Measurements from ENCODE around the gene CXCL9. TPM values are rescaled to one million over a fixed set of nuclear protein-coding genes. Genes with fewer than 3 reads are reported as not detected.
"Not testable (repeated sequence)": the region's sequence is repeated elsewhere in the genome, so short reads cannot be mapped to it uniquely, and the experiment has no call there.

CXCL9 gene
- total RNA-seq, 2 donors from 2014 or later, result not detected

- Histone ChIP-seq H3K27ac (ENCODE audit: low read depth, low read length) (no peak overlapping the region), H3K9me3 (ENCODE audit: control insufficient read depth, low read length) (no peaks in the 10 kb centered on the region), H3K36me3 (ENCODE audit: control insufficient read depth, insufficient read depth, low read length) (no peaks in the 10 kb centered on the region), H3K9ac (ENCODE audit: extremely low read depth, low read length, poor library complexity, severe bottlenecking) (no peak overlapping the region), H3K27me3 (ENCODE audit: control insufficient read depth, insufficient read depth, low read length, poor library complexity, severe bottlenecking) (no peaks in the 10 kb centered on the region), H3K4me3 (ENCODE audit: low read length) (no peak overlapping the region), H3K4me1 (ENCODE audit: control insufficient read depth, insufficient read depth, low read length) (no peaks in the 10 kb centered on the region)
- H3K27me3 Mint-ChIP-seq (ENCODE audit: insufficient read depth), result peaks cover 9% of the 10 kb centered on the region
- DNase-seq, result no peak
- no peak overlapping the region for H3K4me3 Mint-ChIP-seq
- H3K4me1 Mint-ChIP-seq, result peaks cover 28% of the 10 kb centered on the region
- no peaks in the 10 kb centered on the region for H3K36me3 Mint-ChIP-seq (ENCODE audit: low read depth)
- peaks cover 8% of the 10 kb centered on the region for H3K9me3 Mint-ChIP-seq
- WGBS, 2 experiments (ENCODE audit: insufficient coverage in 1 of 2, insufficient read length in 1 of 2), result 37 to 43% methylated on average over 4 of the region's 4 CpGs
- no peak overlapping the region for H3K27ac Mint-ChIP-seq
- TF ChIP-seq CTCF (conservative IDR thresholded peaks at IDR 0.05), result no peak
Observed at GRCh38 chr4:76053730-76054129, 46.4 kb upstream of the CXCL9 start.

GRCh38 chr4:76050560-76051050, 43.3 kb upstream of the CXCL9 start:
- not testable (repeated sequence) for H3K36me3 ChIP-seq (ENCODE audit: control insufficient read depth, insufficient read depth, low read length); H3K27me3 ChIP-seq (ENCODE audit: control insufficient read depth, insufficient read depth, low read length, poor library complexity, severe bottlenecking); H3K4me3 ChIP-seq (ENCODE audit: low read length); DNase-seq; H3K9me3 ChIP-seq (ENCODE audit: control insufficient read depth, low read length); H3K9me3 Mint-ChIP-seq; H3K36me3 Mint-ChIP-seq (ENCODE audit: low read depth); H3K27ac Mint-ChIP-seq; H3K4me3 Mint-ChIP-seq; H3K4me1 ChIP-seq (ENCODE audit: control insufficient read depth, insufficient read depth, low read length); H3K9ac ChIP-seq (ENCODE audit: extremely low read depth, low read length, poor library complexity, severe bottlenecking); H3K27ac ChIP-seq (ENCODE audit: low read depth, low read length)
- 90 to 93% methylated on average over 7 to 27 of the region's 27 CpGs for WGBS, 2 experiments (ENCODE audit: insufficient coverage in 1 of 2, insufficient read length in 1 of 2)
- peaks cover 14% of the 10 kb centered on the region for H3K27me3 Mint-ChIP-seq (ENCODE audit: insufficient read depth)
- peaks cover 16% of the 10 kb centered on the region for H3K4me1 Mint-ChIP-seq

- not testable (repeated sequence) for H3K27ac Mint-ChIP-seq; H3K4me3 ChIP-seq (ENCODE audit: low read length); H3K27ac ChIP-seq (ENCODE audit: low read depth, low read length); H3K9me3 ChIP-seq (ENCODE audit: control insufficient read depth, low read length); H3K9ac ChIP-seq (ENCODE audit: extremely low read depth, low read length, poor library complexity, severe bottlenecking); H3K4me3 Mint-ChIP-seq; H3K4me1 Mint-ChIP-seq; H3K36me3 ChIP-seq (ENCODE audit: control insufficient read depth, insufficient read depth, low read length); H3K4me1 ChIP-seq (ENCODE audit: control insufficient read depth, insufficient read depth, low read length); DNase-seq; H3K36me3 Mint-ChIP-seq (ENCODE audit: low read depth); H3K9me3 Mint-ChIP-seq; H3K27me3 ChIP-seq (ENCODE audit: control insufficient read depth, insufficient read depth, low read length, poor library complexity, severe bottlenecking)
- WGBS, 2 experiments (ENCODE audit: insufficient coverage in 1 of 2, insufficient read length in 1 of 2), result 94 to 95% methylated on average over 5 to 16 of the region's 17 CpGs
- H3K27me3 Mint-ChIP-seq (ENCODE audit: insufficient read depth), result peaks cover 14% of the 10 kb centered on the region
Observed at GRCh38 chr4:76049860-76050416, 42.6 kb upstream of the CXCL9 start.

- H3K36me3 Mint-ChIP-seq (ENCODE audit: low read depth); H3K4me3 Mint-ChIP-seq; H3K4me1 ChIP-seq (ENCODE audit: control insufficient read depth, insufficient read depth, low read length); H3K27ac Mint-ChIP-seq; H3K4me3 ChIP-seq (ENCODE audit: low read length); H3K27me3 ChIP-seq (ENCODE audit: control insufficient read depth, insufficient read depth, low read length, poor library complexity, severe bottlenecking); DNase-seq; H3K9me3 ChIP-seq (ENCODE audit: control insufficient read depth, low read length); H3K27ac ChIP-seq (ENCODE audit: low read depth, low read length); H3K4me1 Mint-ChIP-seq; H3K36me3 ChIP-seq (ENCODE audit: control insufficient read depth, insufficient read depth, low read length); H3K9ac ChIP-seq (ENCODE audit: extremely low read depth, low read length, poor library complexity, severe bottlenecking); H3K9me3 Mint-ChIP-seq: not testable (repeated sequence)
- WGBS, 2 experiments (ENCODE audit: insufficient coverage in 1 of 2, insufficient read length in 1 of 2), result 89 to 95% methylated on average over 4 of the region's 4 CpGs
- peaks cover 12% of the 10 kb centered on the region for H3K27me3 Mint-ChIP-seq (ENCODE audit: insufficient read depth)
Observed at GRCh38 chr4:76044686-76045085, 37.4 kb upstream of the CXCL9 start.

- not testable (repeated sequence) for H3K9ac ChIP-seq (ENCODE audit: extremely low read depth, low read length, poor library complexity, severe bottlenecking); H3K4me3 ChIP-seq (ENCODE audit: low read length); H3K9me3 Mint-ChIP-seq; H3K4me1 Mint-ChIP-seq; H3K4me1 ChIP-seq (ENCODE audit: control insufficient read depth, insufficient read depth, low read length); H3K9me3 ChIP-seq (ENCODE audit: control insufficient read depth, low read length); H3K27ac ChIP-seq (ENCODE audit: low read depth, low read length); H3K27me3 Mint-ChIP-seq (ENCODE audit: insufficient read depth); DNase-seq; H3K4me3 Mint-ChIP-seq; H3K36me3 Mint-ChIP-seq (ENCODE audit: low read depth); H3K36me3 ChIP-seq (ENCODE audit: control insufficient read depth, insufficient read depth, low read length); H3K27ac Mint-ChIP-seq; H3K27me3 ChIP-seq (ENCODE audit: control insufficient read depth, insufficient read depth, low read length, poor library complexity, severe bottlenecking)
- 93 to 99% methylated on average over 3 to 18 of the region's 18 CpGs for WGBS, 2 experiments (ENCODE audit: insufficient coverage in 1 of 2, insufficient read length in 1 of 2)
Observed at GRCh38 chr4:76043306-76043705, 36.0 kb upstream of the CXCL9 start.

GRCh38 chr4:76042241-76042998, 35.1 kb upstream of the CXCL9 start:
- H3K4me1 Mint-ChIP-seq; H3K27ac ChIP-seq (ENCODE audit: low read depth, low read length); H3K4me3 Mint-ChIP-seq; H3K27me3 Mint-ChIP-seq (ENCODE audit: insufficient read depth); H3K9ac ChIP-seq (ENCODE audit: extremely low read depth, low read length, poor library complexity, severe bottlenecking); H3K36me3 Mint-ChIP-seq (ENCODE audit: low read depth); H3K9me3 Mint-ChIP-seq; H3K27ac Mint-ChIP-seq; H3K9me3 ChIP-seq (ENCODE audit: control insufficient read depth, low read length); H3K4me3 ChIP-seq (ENCODE audit: low read length); DNase-seq; H3K36me3 ChIP-seq (ENCODE audit: control insufficient read depth, insufficient read depth, low read length); H3K27me3 ChIP-seq (ENCODE audit: control insufficient read depth, insufficient read depth, low read length, poor library complexity, severe bottlenecking); H3K4me1 ChIP-seq (ENCODE audit: control insufficient read depth, insufficient read depth, low read length): not testable (repeated sequence)
- 80 to 98% methylated on average over 1 to 16 of the region's 18 CpGs for WGBS, 2 experiments (ENCODE audit: insufficient coverage in 1 of 2, insufficient read length in 1 of 2)

Measured in endodermal cell (in vitro differentiated cells).